HG03521 (cell line): ENCODE measurements around the gene CTRL.
"Not testable (repeated sequence)": the region's sequence is repeated elsewhere in the genome, so short reads cannot be mapped to it uniquely, and the experiment has no call there.

Experiments
- ATAC-seq: cut with Tn5 transposase; IDR thresholded peaks from one replicate; pipeline ENCODE4 v1.9.1; 2021; ENCODE audit warnings: mild to moderate bottlenecking, moderate library complexity; ENCODE audit not compliant: unreplicated experiment

Gene CTRL

GRCh38 chr16:67931712-67932461, at the start of gene CTRL:
Gene CTRL (minus strand): TSS chr16:67931862. CDS start chr16:67931852, 10 bp downstream.
- ATAC-seq, result no peak

- no peak for ATAC-seq
Measured at GRCh38 chr16:67979955-67980678, 48.5 kb upstream of the CTRL start, which contains the start of gene DPEP3. Gene DPEP3 (minus strand): TSS chr16:67980499. CDS start chr16:67980380, 119 bp downstream.

- no peak for ATAC-seq
Measured at GRCh38 chr16:67977469-67978227, 46.0 kb upstream of the CTRL start.

GRCh38 chr16:67977005-67977404, 45.3 kb upstream of the CTRL start:
- ATAC-seq, result no peak

- ATAC-seq, result no peak
Measured at GRCh38 chr16:67976205-67976604, 44.5 kb upstream of the CTRL start.

- no peak for ATAC-seq
Measured at GRCh38 chr16:67975321-67976105, 43.9 kb upstream of the CTRL start.

- ATAC-seq, result not testable (repeated sequence)
Measured at GRCh38 chr16:67972285-67972684, 40.6 kb upstream of the CTRL start.

GRCh38 chr16:67971111-67971510, 39.4 kb upstream of the CTRL start:
- no peak for ATAC-seq

GRCh38 chr16:67969254-67970039, 37.8 kb upstream of the CTRL start:
- no peak for ATAC-seq

GRCh38 chr16:67968400-67969253, 37.0 kb upstream of the CTRL start, which contains the start of gene SLC12A4:
Gene SLC12A4 (minus strand): TSS chr16:67968637. CDS start chr16:67968553, 84 bp downstream.
- peak; percentile 83 for ATAC-seq

- ATAC-seq, result peak; percentile 24
Measured at GRCh38 chr16:67967958-67968399, 36.3 kb upstream of the CTRL start.

GRCh38 chr16:67967183-67967957, 35.7 kb upstream of the CTRL start:
- no peak for ATAC-seq

- no peak for ATAC-seq
Measured at GRCh38 chr16:67966549-67967182, 35.0 kb upstream of the CTRL start.

- no peak for ATAC-seq
Measured at GRCh38 chr16:67965668-67966548, 34.2 kb upstream of the CTRL start.

- ATAC-seq, result no peak
Measured at GRCh38 chr16:67964477-67965131, 32.9 kb upstream of the CTRL start.
